GM18870 (cell line): ENCODE data around the gene TRIP11.

Source experiments
- ATAC-seq: cut with Tn5 transposase; IDR thresholded peaks from one replicate; pipeline ENCODE4 v1.9.1; 2021; ENCODE audit warnings: moderate library complexity; ENCODE audit not compliant: unreplicated experiment

Gene TRIP11

GRCh38 chr14:91925727-91926121 is 114.1 kb downstream of the TRIP11 start:
- no peak for ATAC-seq

- ATAC-seq: no peak
Observed at GRCh38 chr14:91925001-91925726, 114.7 kb downstream of the TRIP11 start.

- ATAC-seq: no peak
Observed at GRCh38 chr14:91920526-91920925, 119.3 kb downstream of the TRIP11 start.

GRCh38 chr14:91919814-91920213 is 120.0 kb downstream of the TRIP11 start:
- ATAC-seq: no peak

- ATAC-seq: no peak
Observed at GRCh38 chr14:91918186-91918883, 121.5 kb downstream of the TRIP11 start.
